Body of pancreas (tissue), 4 donors: ENCODE results near the gene EIF2B1. TPM values are rescaled to one million over a fixed set of nuclear protein-coding genes. Genes with fewer than 3 reads are reported as not detected.
"Not testable (repeated sequence)": the region's sequence is repeated elsewhere in the genome, so short reads cannot be mapped to it uniquely, and the experiment has no call there.

ENCODE experiments used
- ATAC-seq: fragments of 150-250 bp; one replicate; pipeline ENCODE4 v1.9.1; 2016
- DNase-seq, 4 donors: peaks; one replicate each; pipeline ENCODE4 v3.0.0-alpha.2; 2019
- H3K27ac ChIP-seq, 4 donors: fragments of 200-600 bp; sonication (generic); 1 replicate in 3 of 4; 2 replicates in 1 of 4; pipeline versions ENCODE4 v1.5.1 to v1.6.1; 2016 to 2019; ENCODE audit warnings: mild to moderate bottlenecking in 1 of 4, mixed read lengths in 1 of 4, moderate library complexity in 1 of 4
- H3K27me3 ChIP-seq, 2 donors: fragments of 200-600 bp; sonication (generic); one replicate each; pipeline ENCODE4 v1.6.0; 2016; ENCODE audit warnings: mild to moderate bottlenecking in 1 of 2
- H3K36me3 ChIP-seq, 2 donors: fragments of 200-600 bp; sonication (generic); replicated peaks in 1 of 2; 2 replicates each; pipeline ENCODE4 v1.5.1; 2016; ENCODE audit warnings: low read depth in 2 of 2; ENCODE audit not compliant: insufficient read depth in 1 of 2
- H3K4me1 ChIP-seq: fragments of 200-600 bp; sonication (generic); one replicate; pipeline ENCODE4 v1.6.0; 2016
- H3K4me3 ChIP-seq, 2 donors: fragments of 200-600 bp; sonication (generic); 1 replicate in 1 of 2; 2 replicates in 1 of 2; pipeline ENCODE4 v1.5.1; 2016 to 2019
- H3K9me3 ChIP-seq, 3 donors: fragments of 200-600 bp; sonication (generic); 1 replicate in 2 of 3; 2 replicates in 1 of 3; pipeline ENCODE4 v1.5.1; 2016
- POLR2A ChIP-seq, 3 donors: fragments of 450-650 bp; IDR thresholded peaks; one replicate each; pipeline ENCODE4 v1.6.1; 2016; ENCODE audit warnings: antibody characterized with exemption in 3 of 3, mild to moderate bottlenecking in 2 of 3
- WGBS, 2 donors: methylation state at CpG; one replicate each; pipeline ENCODE4 v1.1.5; 2017; 5-methylcytosine and 5-hydroxymethylcytosine counted together
- intact Hi-C: fragments of 100-400 bp; cut with DNase I; formaldehyde crosslinking; loops from one replicate; pipeline ENCODE4 v1.15.1; 2023
- total RNA-seq, 2 donors: library from RNA; depleted of rRNA; stranded (reverse); fragments of >200 nt; gene quantifications; one replicate each; pipeline ENCODE4 v1.1.0, GENCODE V29; 2016
- TF ChIP-seq, protein P1 (sequence below), 7 experiments: fragments of 450-650 bp in 4 of 7; fragments of 200-600 bp in 3 of 7; sonication (generic) in 3 of 7; IDR thresholded peaks; one replicate each; pipeline ENCODE4 v1.5.1; 2016 to 2019; ENCODE audit warnings: antibody characterized with exemption in 7 of 7

Gene EIF2B1
- total RNA-seq, 2 donors from 2014 or later = 58.9 to 182 TPM

GRCh38 chr12:123614531-123614930, 19.0 kb downstream of the EIF2B1 start:
- WGBS, 2 donors = 85 to 92% methylated on average over 4 of the region's 4 CpGs
- Histone ChIP-seq H3K36me3 (peaks cover 9 to 62% of the 10 kb centered on the region in 2 donors), H3K9me3 (no peaks in the 10 kb centered on the region), H3K27ac (no peak overlapping the region), H3K4me1 (no peaks in the 10 kb centered on the region), H3K4me3 (no peak overlapping the region), H3K27me3 (no peaks in the 10 kb centered on the region)
- DNase-seq = peak in 1 of 4 donors; percentile 14
- no peak for ATAC-seq
- TF ChIP-seq POLR2A (IDR thresholded peaks at IDR 0.05) = no peak
- TF ChIP-seq, protein P1, sequence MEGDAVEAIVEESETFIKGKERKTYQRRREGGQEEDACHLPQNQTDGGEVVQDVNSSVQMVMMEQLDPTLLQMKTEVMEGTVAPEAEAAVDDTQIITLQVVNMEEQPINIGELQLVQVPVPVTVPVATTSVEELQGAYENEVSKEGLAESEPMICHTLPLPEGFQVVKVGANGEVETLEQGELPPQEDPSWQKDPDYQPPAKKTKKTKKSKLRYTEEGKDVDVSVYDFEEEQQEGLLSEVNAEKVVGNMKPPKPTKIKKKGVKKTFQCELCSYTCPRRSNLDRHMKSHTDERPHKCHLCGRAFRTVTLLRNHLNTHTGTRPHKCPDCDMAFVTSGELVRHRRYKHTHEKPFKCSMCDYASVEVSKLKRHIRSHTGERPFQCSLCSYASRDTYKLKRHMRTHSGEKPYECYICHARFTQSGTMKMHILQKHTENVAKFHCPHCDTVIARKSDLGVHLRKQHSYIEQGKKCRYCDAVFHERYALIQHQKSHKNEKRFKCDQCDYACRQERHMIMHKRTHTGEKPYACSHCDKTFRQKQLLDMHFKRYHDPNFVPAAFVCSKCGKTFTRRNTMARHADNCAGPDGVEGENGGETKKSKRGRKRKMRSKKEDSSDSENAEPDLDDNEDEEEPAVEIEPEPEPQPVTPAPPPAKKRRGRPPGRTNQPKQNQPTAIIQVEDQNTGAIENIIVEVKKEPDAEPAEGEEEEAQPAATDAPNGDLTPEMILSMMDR (IDR thresholded peaks at IDR 0.05) = no peak
- intact Hi-C loops = no loop called here

GRCh38 chr12:123614110-123614509, 19.4 kb downstream of the EIF2B1 start:
- Histone ChIP-seq H3K27ac (no peak overlapping the region), H3K27me3 (no peaks in the 10 kb centered on the region), H3K36me3 (peaks cover 9 to 62% of the 10 kb centered on the region in 2 donors), H3K4me1 (no peaks in the 10 kb centered on the region), H3K9me3 (no peaks in the 10 kb centered on the region), H3K4me3 (no peak overlapping the region)
- no peak for ATAC-seq
- TF ChIP-seq POLR2A (IDR thresholded peaks at IDR 0.05) = no peak
- TF ChIP-seq, protein P1 (IDR thresholded peaks at IDR 0.05) = no peak
- 93 to 98% methylated on average over 2 of the region's 2 CpGs for WGBS, 2 donors
- intact Hi-C loops = no loop called here
- no peak for DNase-seq

DNA sequence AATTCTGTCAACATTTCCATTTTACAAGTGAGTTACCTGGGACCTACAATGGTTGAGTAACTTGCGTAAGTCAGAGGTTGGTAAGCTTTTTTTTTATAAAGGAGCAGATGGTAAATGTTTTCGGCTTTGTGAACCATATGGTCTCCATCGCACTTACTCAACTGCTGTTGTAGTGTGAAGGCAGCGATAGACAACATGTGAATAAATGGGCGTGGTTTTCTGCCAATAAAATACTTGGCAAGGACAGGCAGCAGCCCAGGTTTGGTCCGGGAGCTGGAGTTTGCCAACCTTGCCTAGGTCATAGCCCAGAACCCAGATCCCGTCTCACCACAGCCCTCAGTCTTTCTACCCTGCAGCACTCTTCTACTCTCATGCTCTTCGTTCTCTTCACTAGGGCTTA, 25.3 kb downstream of the EIF2B1 start:
- TF ChIP-seq, protein P1 (IDR thresholded peaks at IDR 0.05) = no peak
- TF ChIP-seq POLR2A (IDR thresholded peaks at IDR 0.05) = no peak
- Histone ChIP-seq H3K4me1 (peaks cover 7% of the 10 kb centered on the region), H3K36me3 (peaks cover 0 to 43% of the 10 kb centered on the region in 2 donors), H3K27me3 (no peaks in the 10 kb centered on the region), H3K27ac (no peak overlapping the region), H3K9me3 (no peaks in the 10 kb centered on the region), H3K4me3 (no peak overlapping the region)
- intact Hi-C loops = no loop called here
- ATAC-seq (no peak), DNase-seq (no peak)
- WGBS, 2 donors = 85 to 88% methylated on average over 8 of the region's 8 CpGs

DNA sequence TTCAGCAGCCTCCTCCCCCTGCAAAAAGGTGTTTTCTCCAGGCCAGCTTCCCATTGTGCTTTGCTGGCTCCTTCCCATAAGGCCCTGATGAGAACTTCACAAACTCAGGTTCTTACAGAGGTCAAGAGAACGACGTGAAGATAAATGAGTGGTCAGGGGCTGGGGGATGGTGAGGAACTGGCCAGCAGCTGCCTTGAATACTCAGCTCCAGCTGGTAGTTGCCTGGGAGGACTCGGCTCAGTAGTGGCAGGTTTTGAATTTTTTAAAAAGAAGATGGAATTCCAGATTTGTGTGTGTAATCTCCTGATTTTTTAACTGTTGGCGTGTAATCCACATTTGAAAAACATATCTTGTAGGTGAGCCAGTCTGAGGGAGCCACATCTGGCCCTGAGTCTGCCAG, 25.7 kb downstream of the EIF2B1 start:
- 72 to 77% methylated on average over 4 of the region's 4 CpGs for WGBS, 2 donors
- Histone ChIP-seq H3K27ac (no peak overlapping the region), H3K4me3 (no peak overlapping the region), H3K4me1 (peaks cover 12% of the 10 kb centered on the region), H3K27me3 (no peaks in the 10 kb centered on the region), H3K36me3 (peaks cover 0 to 42% of the 10 kb centered on the region in 2 donors), H3K9me3 (no peaks in the 10 kb centered on the region)
- intact Hi-C loops = no loop called here
- no peak for TF ChIP-seq POLR2A (IDR thresholded peaks at IDR 0.05)
- TF ChIP-seq, protein P1 (IDR thresholded peaks at IDR 0.05) = no peak
- DNase-seq (no peak), ATAC-seq (no peak)

DNA sequence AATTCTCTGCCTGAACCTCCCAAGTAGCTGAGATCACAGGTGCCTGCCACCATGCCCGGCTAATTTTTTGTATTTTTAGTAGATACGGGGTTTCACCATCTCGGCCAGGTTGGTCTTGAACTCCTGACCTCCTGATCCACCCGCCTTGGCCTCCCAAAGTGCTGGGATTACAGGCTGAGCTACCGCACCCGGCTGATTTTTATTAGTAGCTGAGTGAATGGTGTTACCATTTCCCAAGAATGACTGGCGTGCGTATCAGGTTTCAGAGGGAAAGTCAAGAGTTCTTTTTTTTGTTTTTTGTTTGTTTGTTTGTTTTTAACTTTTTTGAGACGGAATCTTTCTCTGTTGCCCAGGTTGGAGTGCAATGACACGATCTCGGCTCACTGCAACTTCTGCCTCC, 30.0 kb downstream of the EIF2B1 start:
- H3K4me3 ChIP-seq, DNase-seq, intact Hi-C loops, H3K9me3 ChIP-seq, H3K27me3 ChIP-seq, H3K27ac ChIP-seq, ATAC-seq: not testable (repeated sequence)
- 73 to 82% methylated on average over 11 of the region's 11 CpGs for WGBS, 2 donors
- H3K36me3 ChIP-seq = peaks cover 0 to 14% of the 10 kb centered on the region in 2 donors
- peaks cover 23% of the 10 kb centered on the region for H3K4me1 ChIP-seq
